H1 (cell line): ENCODE measurements around the gene GAB2. TPM values are rescaled to one million over a fixed set of nuclear protein-coding genes. Genes with fewer than 3 reads are reported as not detected.

ENCODE experiments used
- CTCF ChIA-PET: fragments of 300-600 bp; sonication (Branson Sonifier 250); formaldehyde crosslinking; loops from one replicate; lab custom pipeline; 2021; ENCODE audit not compliant: partially characterized antibody; lab: Charles Lee
- POLR2A ChIA-PET: fragments of 300-600 bp; sonication (Branson Sonifier 250); formaldehyde crosslinking; loops from one replicate; lab custom pipeline; 2021; ENCODE audit warnings: inconsistent platforms; ENCODE audit not compliant: partially characterized antibody; lab: Charles Lee
- DNase-seq, 2 experiments: peaks; one replicate each; pipeline versions ENCODE4 v3.0.0 to v3.0.0-alpha.2; 2010 to 2022; ENCODE audit warnings: low spot score in 2 of 2, low read depth in 1 of 2, mixed read lengths in 1 of 2
- FAIRE-seq: peaks from 2 replicates; lab custom pipeline; 2011; peaks lifted over from hg19 to GRCh38; lab: Jason Lieb, UNC
- H2AFZ ChIP-seq: 2 replicates; pipeline ENCODE4 v1.8.1; 2012; ENCODE audit warnings: low read length, inconsistent platforms
- H2AK5ac ChIP-seq: 2 replicates; pipeline ENCODE4 v1.6.1; 2013; ENCODE audit warnings: low read depth, low read length
- H2BK120ac ChIP-seq: replicated peaks from 2 replicates; pipeline ENCODE3; 2013; ENCODE audit warnings: low read depth, low read length, inconsistent platforms
- H2BK12ac ChIP-seq: 2 replicates; pipeline ENCODE4 v1.6.1; 2013; ENCODE audit warnings: low read depth, low read length
- H2BK15ac ChIP-seq: 2 replicates; pipeline ENCODE4 v1.6.1; 2013; ENCODE audit warnings: low read length
- H2BK20ac ChIP-seq: 2 replicates; pipeline ENCODE4 v1.6.1; 2013; ENCODE audit warnings: low read length
- H2BK5ac ChIP-seq: 2 replicates; pipeline ENCODE4 v1.6.1; 2013; ENCODE audit warnings: low read depth, low read length
- H3K14ac ChIP-seq: 2 replicates; pipeline ENCODE4 v1.6.1; 2013; ENCODE audit warnings: inconsistent platforms; ENCODE audit not compliant: insufficient read length
- H3K18ac ChIP-seq: 2 replicates; pipeline ENCODE4 v1.6.1; 2013; ENCODE audit warnings: low read length; ENCODE audit errors: extremely low read depth
- H3K23ac ChIP-seq: 2 replicates; pipeline ENCODE4 v1.6.1; 2013; ENCODE audit warnings: inconsistent platforms; ENCODE audit not compliant: insufficient read length
- H3K23me2 ChIP-seq: 2 replicates; pipeline ENCODE4 v1.6.1; 2013; ENCODE audit warnings: low read depth, low read length
- H3K27ac ChIP-seq: 2 replicates; pipeline ENCODE4 v1.6.1; 2011; ENCODE audit warnings: low read depth, low read length, inconsistent platforms
- H3K27me3 ChIP-seq, 4 experiments: replicated peaks in 1 of 4; 1 replicate in 1 of 4; 2 replicates in 3 of 4; pipeline versions ENCODE4 v1.6.1 to v1.8.1; 2011 to 2013; ENCODE audit warnings: low read length in 3 of 4, mild to moderate bottlenecking in 3 of 4, inconsistent platforms in 2 of 4, mixed read lengths in 2 of 4, moderate library complexity in 1 of 4; ENCODE audit not compliant: control insufficient read depth in 3 of 4, insufficient read depth in 3 of 4; ENCODE audit errors: extremely low read depth in 1 of 4
- H3K36me3 ChIP-seq, 4 experiments: 2 replicates each; pipeline versions ENCODE4 v1.6.1 to v1.8.1; 2011 to 2013; ENCODE audit warnings: mild to moderate bottlenecking in 4 of 4, low read length in 3 of 4, moderate library complexity in 2 of 4, control low read depth in 1 of 4, inconsistent platforms in 1 of 4; ENCODE audit not compliant: insufficient read depth in 4 of 4, control insufficient read depth in 2 of 4
- H3K4ac ChIP-seq: replicated peaks from 2 replicates; pipeline ENCODE3; 2013; ENCODE audit warnings: low read length, low read depth, mixed read lengths, inconsistent platforms; ENCODE audit not compliant: insufficient read length
- H3K4me1 ChIP-seq, 4 experiments: replicated peaks in 1 of 4; 1 replicate in 1 of 4; 2 replicates in 3 of 4; pipeline versions ENCODE4 v1.6.1 to v1.8.1; 2011 to 2013; ENCODE audit warnings: low read length in 3 of 4, inconsistent platforms in 2 of 4, mixed read lengths in 1 of 4; ENCODE audit not compliant: insufficient read depth in 4 of 4, control insufficient read depth in 3 of 4
- H3K4me2 ChIP-seq, 2 experiments: 2 replicates each; pipeline versions ENCODE4 v1.6.1 to v1.8.1; 2011 to 2013; ENCODE audit warnings: low read depth in 2 of 2, low read length in 2 of 2, control low read depth in 1 of 2, inconsistent platforms in 1 of 2, mild to moderate bottlenecking in 1 of 2; ENCODE audit not compliant: insufficient read depth in 1 of 2
- H3K4me3 ChIP-seq, 4 experiments: fragments of 200-600, 300-600 bp in 1 of 4; sonication (generic), shearing (Covaris generic), sonication (Bioruptor Twin) in 1 of 4; 2 replicates each; pipeline versions ENCODE4 v1.5.1 to v1.8.1; 2011 to 2016; ENCODE audit warnings: low read length in 4 of 4, low read depth in 3 of 4, control low read depth in 2 of 4, inconsistent platforms in 2 of 4, mild to moderate bottlenecking in 2 of 4, mixed read lengths in 1 of 4, moderate library complexity in 1 of 4; ENCODE audit not compliant: insufficient read depth in 2 of 4; ENCODE audit errors: extremely low read depth in 1 of 4
- H3K56ac ChIP-seq: replicated peaks from 2 replicates; pipeline ENCODE3; 2013; ENCODE audit warnings: low read depth, mild to moderate bottlenecking, mixed read lengths, low read length, inconsistent platforms; ENCODE audit not compliant: insufficient read length
- H3K79me1 ChIP-seq: 2 replicates; pipeline ENCODE4 v1.6.1; 2013; ENCODE audit warnings: low read depth, low read length, control low read depth
- H3K79me2 ChIP-seq, 2 experiments: 2 replicates each; pipeline versions ENCODE4 v1.6.1 to v1.8.1; 2012 to 2013; ENCODE audit warnings: low read length in 2 of 2, mild to moderate bottlenecking in 2 of 2, inconsistent platforms in 1 of 2; ENCODE audit not compliant: insufficient read depth in 2 of 2, control insufficient read depth in 1 of 2
- H3K9ac ChIP-seq, 4 experiments: replicated peaks in 1 of 4; 1 replicate in 1 of 4; 2 replicates in 3 of 4; pipeline versions ENCODE4 v1.6.1 to v1.8.1; 2011 to 2013; ENCODE audit warnings: low read depth in 3 of 4, low read length in 3 of 4, control low read depth in 2 of 4, mild to moderate bottlenecking in 2 of 4, moderate library complexity in 2 of 4, inconsistent platforms in 1 of 4; ENCODE audit errors: extremely low read depth in 1 of 4
- H3K9me3 ChIP-seq, 2 experiments: 2 replicates each; pipeline versions ENCODE4 v1.6.1 to v1.8.1; 2012 to 2013; ENCODE audit warnings: mild to moderate bottlenecking in 2 of 2, moderate library complexity in 2 of 2, control low read depth in 1 of 2, inconsistent platforms in 1 of 2, low read depth in 1 of 2, low read length in 1 of 2, mixed read lengths in 1 of 2; ENCODE audit not compliant: insufficient read depth in 2 of 2
- H4K20me1 ChIP-seq, 2 experiments: replicated peaks in 1 of 2; 2 replicates each; pipeline versions ENCODE3 to v1.8.1; 2011 to 2013; ENCODE audit warnings: inconsistent platforms in 2 of 2, low read length in 2 of 2, mild to moderate bottlenecking in 1 of 2; ENCODE audit not compliant: insufficient read depth in 2 of 2, control insufficient read depth in 1 of 2
- H4K5ac ChIP-seq: 2 replicates; pipeline ENCODE4 v1.6.1; 2013; ENCODE audit warnings: low read length, low read depth, mixed read lengths, inconsistent platforms; ENCODE audit not compliant: insufficient read length
- H4K8ac ChIP-seq: 2 replicates; pipeline ENCODE4 v1.8.0; 2013; ENCODE audit warnings: mild to moderate bottlenecking, moderate library complexity, low read length, inconsistent platforms; ENCODE audit not compliant: insufficient read depth; ENCODE audit errors: extremely low read depth
- H4K91ac ChIP-seq: replicated peaks from 2 replicates; pipeline ENCODE3; 2013; ENCODE audit warnings: low read length, mixed read lengths, inconsistent platforms; ENCODE audit not compliant: insufficient read length
- CHD1 ChIP-seq: IDR thresholded peaks from 2 replicates; pipeline ENCODE4 v1.6.1; 2012; ENCODE audit warnings: low read depth, low read length, improper control_type of control experiment
- CREB1 ChIP-seq: IDR thresholded peaks from 2 replicates; pipeline ENCODE4 v1.6.1; 2012; ENCODE audit warnings: inconsistent platforms
- EZH2 ChIP-seq: fragments of 200-600 bp; sonication (generic); IDR thresholded peaks from 2 replicates; pipeline ENCODE4 v1.7.1; 2012; ENCODE audit warnings: low read depth, mild to moderate bottlenecking, moderate library complexity, low read length, inconsistent platforms; ENCODE audit not compliant: severe bottlenecking
- FOSL1 ChIP-seq: IDR thresholded peaks from 2 replicates; pipeline ENCODE4 v1.6.1; 2011; ENCODE audit warnings: mild to moderate bottlenecking, low read depth, low read length, moderate library complexity; ENCODE audit not compliant: insufficient read depth
- KDM1A ChIP-seq: fragments of 200-600, 300-600 bp; sonication (generic); IDR thresholded peaks from 2 replicates; pipeline ENCODE4 v1.7.1; 2016; ENCODE audit warnings: mild to moderate bottlenecking, low read length, borderline replicate concordance
- MAFK ChIP-seq: IDR thresholded peaks from 2 replicates; pipeline ENCODE4 v1.6.1; 2012; ENCODE audit warnings: low read depth, mild to moderate bottlenecking, improper control_type of control experiment, low read length
- NANOG ChIP-seq: IDR thresholded peaks from 2 replicates; pipeline ENCODE4 v1.6.1; 2011; ENCODE audit warnings: low read length, low read depth, mild to moderate bottlenecking, inconsistent platforms; ENCODE audit not compliant: insufficient read depth, poor library complexity, severe bottlenecking
- POU5F1 ChIP-seq: IDR thresholded peaks from 2 replicates; pipeline ENCODE4 v1.6.1; 2011; ENCODE audit warnings: low read depth, mild to moderate bottlenecking, low read length, moderate library complexity
- RAD21 ChIP-seq, 2 experiments: IDR thresholded peaks in 1 of 2; conservative IDR thresholded peaks in 1 of 2; 2 replicates each; pipeline ENCODE4 v1.6.1; 2011; ENCODE audit warnings: low read depth in 2 of 2, low read length in 2 of 2, improper control_type of control experiment in 1 of 2, inconsistent platforms in 1 of 2, mild to moderate bottlenecking in 1 of 2, moderate library complexity in 1 of 2
- RXRA ChIP-seq: IDR thresholded peaks from 2 replicates; pipeline ENCODE4 v1.6.1; 2011; ENCODE audit warnings: low read depth, mild to moderate bottlenecking, low read length, moderate library complexity; ENCODE audit not compliant: insufficient read depth
- SIRT6 ChIP-seq: IDR thresholded peaks from one replicate; pipeline ENCODE4 v1.7.1; 2012; ENCODE audit warnings: low read length, inconsistent platforms
- SP1 ChIP-seq: IDR thresholded peaks from 2 replicates; pipeline ENCODE4 v1.6.1; 2011; ENCODE audit warnings: low read depth, low read length
- SP4 ChIP-seq: IDR thresholded peaks from 2 replicates; pipeline ENCODE4 v1.6.1; 2012; ENCODE audit warnings: low read length, inconsistent platforms
- SUZ12 ChIP-seq: fragments of 200-600 bp; sonication (generic); IDR thresholded peaks from 2 replicates; pipeline ENCODE4 v1.6.1; 2012; ENCODE audit warnings: mild to moderate bottlenecking, inconsistent platforms, low read length, moderate library complexity, mixed read lengths
- TAF1 ChIP-seq: IDR thresholded peaks from 2 replicates; pipeline ENCODE4 v1.6.1; 2011; ENCODE audit warnings: mild to moderate bottlenecking, low read depth, low read length
- WGBS, 2 experiments: shearing (Covaris generic) in 1 of 2; methylation state at CpG; one replicate each; pipeline versions ENCODE4 v1.1.6 to v1.1.7; 2013 to 2015; ENCODE audit warnings: low lambda C conversion rate in 2 of 2, mixed read lengths in 2 of 2, inconsistent platforms in 1 of 2, low coverage in 1 of 2, missing lambda C conversion rate in 1 of 2; ENCODE audit not compliant: insufficient replicate concordance in 2 of 2, insufficient coverage in 1 of 2, insufficient read length in 1 of 2; ENCODE audit errors: extremely low coverage in 1 of 2, missing lambda C conversion rate in 1 of 2; 5-methylcytosine and 5-hydroxymethylcytosine counted together
- polyA plus RNA-seq, 7 experiments: library from polyadenylated mRNA; depleted of rRNA in 3 of 7; stranded (reverse) in 5 of 7; unstranded in 2 of 7; fragments of >200 nt in 5 of 7; fragments of 200-250 nt in 2 of 7; gene quantifications; 1 replicate in 5 of 7; 2 replicates in 1 of 7; 4 replicates in 1 of 7; pipeline versions ENCODE4 v1.2.1 to v1.2.3, GENCODE V29; 2011 to 2013; ENCODE audit warnings: missing spikeins in 2 of 7, mixed read lengths in 2 of 7
- total RNA-seq: library from RNA; stranded (reverse); fragmentation: NEBNext Ultra II Directional; extraction: Animal tissue kit (Norgen Biotek cat#: 25700); gene quantifications from 2 replicates; pipeline ENCODE4 v1.2.1, GENCODE V29; 2021

GAB2 gene
- total and polyA plus RNA-seq, 2 of the 8 experiments (the other 6 are each of a cell fraction or from before 2014, with no cell fraction given), result 6.3 to 14.0 TPM

GRCh38 chr11:78346799-78347198 lies 70.8 kb downstream of the GAB2 start:
- H2AK5ac ChIP-seq, result no peak overlapping the region
- no peak overlapping the region for H3K23ac ChIP-seq
- H3K4me1 ChIP-seq, result peaks cover 0 to 7% (median 3%) of the 10 kb centered on the region in 4 experiments; a peak in 6 of 7 replicates
- H3K4ac ChIP-seq, result no peak overlapping the region
- DNase-seq, result no peak
- H3K18ac ChIP-seq, result no peak overlapping the region
- no peak overlapping the region for H2AFZ ChIP-seq
- no peak overlapping the region for H2BK20ac ChIP-seq
- no peak overlapping the region for H3K9ac ChIP-seq
- H3K14ac ChIP-seq, result no peak overlapping the region
- H3K9me3 ChIP-seq, result no peaks in the 10 kb centered on the region
- no peak overlapping the region for H3K56ac ChIP-seq
- ChIA-PET CTCF (interaction anchor here (1.0 to 2.9 kb wide), 2 partner anchors 59 to 119 kb away, joined by 3 to 7 read pairs; no protein-coding TSS in a partner anchor), POLR2A (no interaction called here)
- H3K4me3 ChIP-seq, result no peak overlapping the region
- no peak overlapping the region for H2BK15ac ChIP-seq
- TF ChIP-seq CREB1 (no peak), FOSL1 (no peak), RXRA (no peak), MAFK (no peak), TAF1 (no peak), EZH2 (no peak), CHD1 (no peak), POU5F1 (no peak), SP1 (no peak), NANOG (no peak), SP4 (no peak), SUZ12 (no peak), SIRT6 (no peak), KDM1A (no peak), RAD21 (IDR thresholded peaks at IDR 0.05 in 1 of 2, conservative IDR thresholded peaks at IDR 0.05 in 1 of 2; ENCODE audit: low read depth in 2 of 2, low read length in 2 of 2) (no peak)
- H4K8ac ChIP-seq, result no peak overlapping the region
- no peaks in the 10 kb centered on the region for H4K20me1 ChIP-seq
- H4K5ac ChIP-seq, result no peak overlapping the region
- no peak overlapping the region for H2BK5ac ChIP-seq
- no peak overlapping the region for H3K27ac ChIP-seq
- no peak for FAIRE-seq
- H3K79me2 ChIP-seq, result no peaks in the 10 kb centered on the region; a peak in 1 of 4 replicates
- H3K27me3 ChIP-seq, result no peaks in the 10 kb centered on the region
- no peaks in the 10 kb centered on the region for H3K23me2 ChIP-seq
- no peaks in the 10 kb centered on the region for H3K36me3 ChIP-seq
- no peak overlapping the region for H2BK12ac ChIP-seq
- H3K4me2 ChIP-seq, result no peak overlapping the region
- 77% methylated on average over 1 of the region's 1 CpG; no CpG with 5 or more reads in 1 of the 2 experiments for WGBS, 2 experiments
- H4K91ac ChIP-seq, result no peak overlapping the region
- H2BK120ac ChIP-seq, result no peak overlapping the region
- no peaks in the 10 kb centered on the region for H3K79me1 ChIP-seq
